UCSD-AML1 (cell line): Measurements from ENCODE around the gene TPD52L1.

Source experiments
- DNase-seq: peaks from one replicate; lab custom pipeline; 2025; ENCODE audit not compliant: unreplicated experiment; lab: John Stamatoyannopoulos, UW

The TPD52L1 gene

DNA sequence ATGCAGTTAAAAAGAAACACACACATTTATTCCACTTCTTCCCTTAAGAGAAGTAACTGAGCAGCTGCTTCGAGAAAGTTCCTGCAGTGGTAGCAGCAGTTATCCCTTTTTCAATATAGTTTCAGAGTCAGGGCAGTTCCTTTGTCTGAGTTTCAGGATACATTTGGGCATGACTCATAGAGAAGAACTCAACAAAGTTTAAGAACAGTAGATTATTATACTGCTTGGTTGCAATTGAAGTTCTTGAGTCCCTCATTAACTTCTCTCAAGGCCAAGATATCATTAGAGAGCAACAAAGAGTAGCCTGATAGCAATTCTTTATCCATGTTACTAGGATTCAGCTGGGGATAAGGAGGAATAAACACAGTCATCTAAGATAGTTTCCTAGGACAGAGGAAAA is 54.4 kb downstream of the TPD52L1 start:
- no peak for DNase-seq

DNA sequence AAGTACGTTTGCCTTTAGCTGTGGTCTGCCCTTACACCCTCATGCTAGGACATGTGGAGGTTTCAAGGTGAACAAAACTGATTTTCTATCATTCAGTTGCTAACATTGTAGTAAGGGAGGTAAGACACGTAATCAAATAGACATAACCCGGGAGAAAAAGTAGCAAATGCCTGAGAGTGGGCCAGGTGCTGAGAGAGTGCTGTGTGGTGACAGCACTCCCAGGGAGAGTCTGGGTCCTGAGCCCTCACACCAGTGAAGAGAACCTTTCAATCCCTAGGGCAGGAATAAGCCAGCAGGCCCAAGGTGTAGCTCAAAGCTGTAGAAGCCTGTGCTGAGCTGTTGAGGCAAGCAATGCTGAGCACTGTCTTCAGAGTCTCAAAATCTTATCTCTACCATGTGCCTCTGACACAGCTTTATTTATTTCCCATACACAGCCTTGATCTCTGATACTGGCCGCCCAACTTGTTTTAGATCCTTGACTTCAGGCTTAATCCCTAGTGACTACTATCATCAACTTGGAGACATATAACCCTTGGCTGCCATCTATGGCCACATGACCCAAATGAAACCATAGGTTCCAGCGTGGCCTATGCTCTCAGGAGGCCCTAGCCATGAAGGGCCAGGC is 55.2 kb downstream of the TPD52L1 start:
- no peak for DNase-seq

DNA sequence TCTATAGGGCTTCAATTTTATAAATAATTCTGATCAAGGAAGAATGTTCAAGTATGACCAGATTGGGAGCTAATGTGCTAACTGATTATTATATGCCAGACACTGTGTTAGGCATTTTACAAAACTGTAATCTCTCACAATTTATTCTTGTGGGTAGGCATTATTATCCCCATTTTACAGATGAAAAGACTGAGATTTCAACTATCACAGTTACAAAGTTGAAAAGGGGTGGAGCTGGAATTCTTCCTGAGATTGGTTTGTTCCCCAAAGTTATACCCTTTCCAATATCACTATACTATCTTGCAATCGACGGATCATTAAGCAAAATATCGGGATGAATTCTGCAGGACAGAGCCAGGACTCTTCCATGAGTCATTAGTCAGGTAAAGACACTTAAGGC is 57.1 kb downstream of the TPD52L1 start:
- DNase-seq: no peak

DNA sequence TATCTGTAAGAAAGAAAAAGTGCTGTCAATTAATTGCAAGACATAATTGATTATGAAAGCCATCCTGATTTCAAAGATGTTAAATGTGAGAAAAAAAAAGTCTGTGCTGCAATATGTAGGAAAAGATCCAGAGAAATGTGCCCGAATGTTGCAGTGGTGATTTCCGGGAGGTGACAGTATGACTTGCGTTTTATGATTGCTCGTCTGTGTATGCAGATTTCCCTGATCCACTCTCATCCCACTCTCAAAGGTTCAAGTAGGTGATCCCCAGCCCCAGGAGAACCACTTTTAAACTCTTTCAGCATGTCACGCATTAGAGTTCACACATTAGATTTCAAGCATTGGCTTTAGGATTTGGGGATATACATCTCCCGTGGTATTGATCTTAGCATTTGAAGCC is 57.8 kb downstream of the TPD52L1 start:
- DNase-seq: no peak

DNA sequence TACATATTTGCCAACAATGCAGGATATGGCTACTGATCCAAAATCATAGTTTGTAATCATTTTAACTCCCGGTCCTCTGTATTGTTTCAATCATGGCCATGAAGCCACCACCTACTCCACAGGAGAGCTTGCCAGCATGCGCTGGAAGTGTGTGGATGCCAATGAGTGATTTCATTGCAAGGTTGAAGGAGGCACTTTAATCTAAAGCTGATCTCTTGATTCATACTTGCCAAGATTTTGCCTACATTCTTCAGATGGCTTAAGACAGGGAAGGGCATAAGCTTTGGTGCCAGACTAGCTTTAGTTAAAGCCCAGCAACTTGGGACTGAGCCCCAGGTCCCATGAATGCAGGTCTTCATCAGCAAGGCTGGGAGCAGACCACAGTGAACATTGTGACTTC is 58.8 kb downstream of the TPD52L1 start:
- DNase-seq: no peak

DNA sequence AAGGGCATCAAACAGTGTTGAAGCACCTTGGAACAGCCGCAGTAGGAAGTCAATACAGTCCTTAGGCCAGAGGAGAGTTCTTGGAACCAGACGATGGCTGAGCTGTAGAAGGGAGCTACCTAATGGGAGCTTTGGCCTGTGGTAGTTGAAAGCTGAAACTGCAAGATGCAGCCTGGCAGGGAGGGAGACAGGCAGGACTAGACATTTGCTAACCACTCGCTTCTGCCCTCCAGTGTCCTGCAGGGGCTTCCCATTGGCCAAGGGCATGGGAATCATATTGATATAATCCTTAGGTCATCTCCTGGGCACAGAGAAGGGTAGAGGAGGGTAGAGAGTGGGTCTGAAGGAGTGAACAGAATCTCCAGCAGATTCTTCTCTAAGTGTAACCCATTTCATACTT is 60.4 kb downstream of the TPD52L1 start:
- no peak for DNase-seq

DNA sequence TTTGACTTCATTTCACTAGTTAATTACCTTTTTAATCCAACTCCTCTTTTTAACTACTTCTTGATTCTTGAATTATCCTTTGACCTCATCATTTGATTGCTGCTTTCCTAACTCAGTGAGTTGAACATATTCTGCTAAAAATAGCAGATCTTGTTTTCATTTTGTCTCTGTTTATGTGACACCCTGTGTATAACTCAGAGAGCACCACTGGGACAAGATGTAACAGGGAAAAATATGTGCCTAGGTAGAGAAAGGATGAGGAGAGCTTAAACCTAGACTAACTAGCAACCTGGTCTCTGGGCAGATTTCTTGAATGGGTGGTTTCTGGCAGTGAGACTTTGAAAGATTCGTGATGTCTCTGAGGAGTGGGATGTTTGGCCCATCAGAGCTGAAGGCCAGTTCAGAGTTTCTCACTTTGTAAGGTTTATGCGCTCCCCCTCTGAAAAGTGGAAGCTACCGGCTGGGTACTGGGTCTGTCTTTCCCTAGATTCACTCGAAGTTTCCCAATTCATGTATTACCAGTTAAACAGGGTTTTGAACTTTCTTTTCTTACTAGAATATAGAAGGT is 61.8 kb downstream of the TPD52L1 start:
- no peak for DNase-seq

DNA sequence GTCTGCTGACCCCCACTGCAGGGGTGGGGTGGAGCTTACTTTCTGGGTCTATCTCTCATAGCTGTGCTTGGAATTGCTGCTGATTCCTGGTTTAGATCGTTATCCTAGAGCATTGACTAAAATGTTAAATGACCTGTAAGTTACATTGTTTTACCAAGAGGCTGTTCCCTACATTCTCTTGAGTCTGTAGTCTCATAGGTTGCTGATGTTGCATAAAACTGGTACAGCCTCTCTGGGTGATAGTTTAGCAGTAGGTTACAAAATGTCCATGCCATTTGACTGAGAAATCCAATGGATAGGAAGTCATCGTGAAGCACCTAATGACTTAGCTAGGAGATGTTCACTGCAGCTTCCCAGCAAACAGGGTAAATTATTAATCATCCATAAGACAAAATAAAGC is 62.4 kb downstream of the TPD52L1 start:
- DNase-seq: no peak

DNA sequence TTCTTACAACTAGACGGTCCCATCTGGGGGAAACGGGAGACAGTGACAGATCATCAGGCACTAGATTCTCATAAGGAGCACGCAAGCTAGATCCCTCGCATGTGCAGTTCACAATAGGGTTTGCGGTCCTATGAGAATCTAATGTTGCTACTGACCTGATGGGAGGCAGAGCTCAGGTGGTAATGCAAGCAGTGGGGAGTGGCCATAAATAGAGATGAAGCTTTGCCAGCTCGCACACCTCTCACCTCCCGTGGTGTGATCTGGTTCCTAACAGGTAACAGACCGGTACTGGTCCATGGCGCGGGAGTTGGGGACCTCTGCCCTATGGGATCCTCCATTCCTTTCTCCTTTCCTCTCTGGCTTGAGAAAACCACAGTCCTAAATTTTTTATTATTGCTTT is 63.8 kb downstream of the TPD52L1 start:
- DNase-seq: no peak

DNA sequence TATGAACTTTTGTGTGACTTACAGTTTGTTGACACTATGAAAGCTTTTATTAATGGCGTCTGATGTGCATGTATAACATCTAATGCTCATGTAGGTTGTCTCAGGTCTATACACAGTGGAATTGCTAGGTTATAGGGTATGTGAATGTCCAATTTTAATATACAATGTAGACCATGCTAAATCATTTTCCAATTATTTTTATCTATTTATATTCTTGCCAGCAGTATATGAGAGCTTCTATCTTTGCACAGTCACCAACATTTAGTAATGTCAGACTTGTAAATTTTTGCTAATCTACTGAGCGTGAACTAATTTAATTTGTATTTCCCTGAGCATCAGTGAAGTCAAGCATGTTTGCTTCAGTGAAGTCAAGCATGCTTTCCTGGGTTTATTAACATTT is 64.4 kb downstream of the TPD52L1 start:
- DNase-seq: no peak

DNA sequence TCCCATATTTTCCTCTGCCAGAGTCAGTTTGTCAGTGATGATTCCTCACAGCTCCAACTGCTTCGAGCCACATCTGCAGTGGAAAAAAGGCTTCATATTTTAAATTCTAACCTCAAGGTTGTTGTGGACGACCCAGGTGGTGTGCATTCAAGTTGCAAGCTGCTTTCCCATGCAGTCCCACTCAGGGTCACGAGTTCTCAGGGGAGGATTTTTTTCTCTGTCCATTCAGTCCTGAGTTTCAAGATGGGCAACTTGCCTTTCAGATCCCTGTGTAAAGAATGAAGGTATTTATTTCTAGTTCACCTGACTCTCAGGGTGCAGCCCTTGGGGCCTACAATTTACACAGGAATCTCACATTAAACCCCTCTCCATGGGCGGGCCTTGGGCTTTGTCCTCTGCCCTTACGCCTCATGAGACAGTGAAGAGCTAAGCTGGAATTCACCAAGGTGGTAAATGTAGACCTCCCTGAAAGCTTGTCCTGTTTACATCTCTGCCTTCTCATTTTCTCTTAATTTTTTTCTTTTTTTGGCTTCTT is 65.9 kb downstream of the TPD52L1 start:
- DNase-seq: no peak

DNA sequence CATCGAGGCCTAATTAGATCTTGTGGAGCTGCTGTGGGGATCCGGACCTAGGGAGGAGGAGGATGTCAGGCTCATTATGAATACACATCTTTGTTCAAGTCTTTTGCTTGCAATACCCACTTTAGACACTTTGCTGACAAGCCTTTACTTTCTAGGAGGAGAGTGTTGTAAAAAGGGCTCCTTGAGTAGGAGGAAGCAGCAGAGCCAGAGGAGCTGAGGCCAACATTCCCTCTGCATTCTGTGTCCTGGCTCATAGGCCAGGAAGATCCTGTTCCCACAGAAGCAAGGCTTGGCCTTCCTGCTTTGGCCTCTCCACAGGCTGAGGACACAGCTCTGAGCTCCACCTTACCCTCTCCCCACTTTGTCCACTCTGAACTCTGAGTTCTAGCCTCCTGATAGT is 67.1 kb downstream of the TPD52L1 start:
- no peak for DNase-seq

DNA sequence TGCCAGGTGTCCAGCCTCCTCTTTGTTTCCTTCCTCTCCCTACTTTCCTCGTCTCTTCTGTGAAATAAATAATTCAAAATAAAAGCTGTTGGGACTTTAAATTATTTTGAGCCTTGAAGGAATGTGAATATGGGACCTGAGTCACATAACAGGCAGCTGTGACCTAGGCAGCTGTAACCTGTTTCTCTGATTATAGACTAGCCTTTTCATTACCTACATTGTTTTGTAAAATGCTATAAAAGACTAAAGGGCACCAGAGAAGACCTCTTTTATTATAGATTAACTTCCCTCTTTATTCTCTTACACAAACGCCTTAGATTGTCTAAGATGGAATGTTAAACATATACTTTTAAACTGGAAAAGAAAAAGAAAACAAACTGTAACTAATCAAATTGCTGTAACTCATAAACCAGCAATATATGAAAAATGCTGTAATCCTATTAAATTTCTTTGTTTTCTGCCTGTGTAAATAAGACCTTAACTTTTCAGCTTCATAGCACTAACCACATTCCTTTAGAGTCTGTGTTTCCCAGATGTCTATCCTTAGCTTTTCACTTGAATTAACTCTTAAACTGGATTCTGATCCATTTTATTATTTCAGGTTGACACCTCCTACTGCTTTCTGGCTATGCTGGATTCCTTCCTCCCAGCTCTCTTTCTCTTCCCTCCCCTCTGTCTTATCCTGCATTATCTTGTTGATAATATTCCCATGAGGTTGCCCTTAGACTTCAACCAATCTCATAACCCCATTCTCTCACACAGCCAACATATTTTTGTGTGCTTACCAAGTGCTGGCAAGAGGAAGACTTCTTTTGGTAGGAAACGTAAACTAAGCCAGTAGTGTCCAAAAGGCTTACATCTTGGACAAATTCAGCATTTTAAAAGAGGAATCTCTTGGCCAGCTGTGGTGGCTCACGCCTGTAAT is 69.2 kb downstream of the TPD52L1 start:
- no peak for DNase-seq

DNA sequence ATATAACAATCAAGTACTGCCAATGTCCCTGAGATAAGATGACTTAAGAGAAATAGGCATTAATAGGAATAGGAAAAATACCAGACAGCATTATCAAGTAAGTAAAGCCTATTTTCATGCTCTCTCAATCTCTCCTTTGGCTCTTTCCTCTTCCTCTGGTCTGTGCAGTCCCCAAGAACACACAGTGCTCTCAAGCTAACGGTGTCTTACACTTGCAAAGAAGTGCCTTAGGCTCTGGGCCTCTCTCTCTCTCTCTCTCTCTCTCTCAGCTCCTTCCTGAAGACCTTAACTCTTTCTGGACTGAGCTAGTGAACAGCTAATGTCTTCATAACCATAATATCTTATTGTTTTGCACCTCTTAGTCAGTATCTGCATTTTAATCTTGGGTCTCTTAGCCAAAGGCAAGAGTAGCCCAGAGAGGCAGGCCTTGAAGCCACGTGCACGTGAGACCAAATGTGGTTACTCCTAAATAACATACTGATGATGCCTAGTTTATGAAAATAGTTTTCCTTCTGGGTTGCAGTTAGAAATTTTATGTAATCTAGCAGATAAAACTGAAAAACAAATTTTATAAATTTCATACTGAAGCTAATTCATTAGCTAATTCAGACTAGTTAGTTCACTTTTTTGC is 70.8 kb downstream of the TPD52L1 start:
- DNase-seq: no peak

DNA sequence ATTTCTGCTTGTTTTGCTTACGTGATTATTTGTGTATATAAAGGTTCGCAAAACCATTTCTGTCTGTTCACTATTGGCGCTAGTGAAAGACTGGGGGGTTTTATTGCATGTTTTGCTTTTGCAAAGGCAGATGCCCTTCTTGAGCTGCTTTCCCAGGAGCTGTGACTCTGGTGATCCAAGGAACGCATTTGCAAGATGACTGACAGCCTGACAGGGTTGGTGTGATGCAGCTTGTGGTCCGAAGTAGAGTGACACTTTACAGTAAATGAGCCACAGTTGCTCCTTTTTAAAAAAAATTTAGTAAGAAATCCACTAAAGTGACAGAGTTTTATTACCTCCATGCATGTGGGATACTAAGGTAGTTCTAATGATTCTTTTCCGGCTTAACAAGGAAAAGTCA is 73.7 kb downstream of the TPD52L1 start:
- DNase-seq: no peak

DNA sequence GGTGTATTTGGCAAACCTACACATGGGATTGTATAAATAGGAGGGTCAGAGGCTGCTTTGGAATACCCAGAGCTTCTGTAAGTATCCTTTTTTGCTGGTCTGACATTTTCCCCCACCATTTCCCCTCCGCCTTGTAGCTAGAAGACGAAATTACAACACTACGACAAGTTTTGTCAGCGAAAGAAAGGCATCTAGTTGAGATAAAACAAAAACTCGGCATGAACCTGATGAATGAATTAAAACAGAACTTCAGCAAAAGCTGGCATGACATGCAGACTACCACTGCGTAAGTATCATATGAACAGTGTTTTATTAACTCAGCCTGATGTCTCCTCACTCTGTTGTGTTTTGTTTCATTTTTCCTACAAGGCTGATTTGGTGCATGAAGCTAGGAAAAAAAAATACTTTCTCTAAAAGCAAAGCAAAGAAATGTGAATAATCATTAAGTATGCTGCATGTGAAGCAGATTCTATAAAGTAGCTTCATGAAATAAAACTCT is 75.5 kb downstream of the TPD52L1 start:
- no peak for DNase-seq

DNA sequence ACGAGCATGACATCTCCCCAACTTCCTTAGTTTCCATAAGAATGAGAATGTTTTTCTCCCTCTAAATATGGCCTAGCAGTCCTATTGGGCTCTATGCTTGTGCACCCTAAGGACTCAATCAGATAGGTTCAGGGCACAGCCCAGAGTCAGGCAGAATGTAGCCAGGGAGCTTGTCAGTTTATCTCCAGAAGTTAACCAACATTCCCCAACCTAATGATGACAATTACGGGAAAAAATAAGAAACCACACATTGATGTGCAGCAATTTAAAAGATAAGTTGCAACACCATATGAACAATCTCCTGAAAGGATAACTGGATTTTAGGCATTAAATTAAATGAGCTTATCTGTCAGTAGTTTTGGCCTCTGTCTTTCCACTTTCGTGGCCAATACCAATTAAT is 77.1 kb downstream of the TPD52L1 start:
- no peak for DNase-seq

DNA sequence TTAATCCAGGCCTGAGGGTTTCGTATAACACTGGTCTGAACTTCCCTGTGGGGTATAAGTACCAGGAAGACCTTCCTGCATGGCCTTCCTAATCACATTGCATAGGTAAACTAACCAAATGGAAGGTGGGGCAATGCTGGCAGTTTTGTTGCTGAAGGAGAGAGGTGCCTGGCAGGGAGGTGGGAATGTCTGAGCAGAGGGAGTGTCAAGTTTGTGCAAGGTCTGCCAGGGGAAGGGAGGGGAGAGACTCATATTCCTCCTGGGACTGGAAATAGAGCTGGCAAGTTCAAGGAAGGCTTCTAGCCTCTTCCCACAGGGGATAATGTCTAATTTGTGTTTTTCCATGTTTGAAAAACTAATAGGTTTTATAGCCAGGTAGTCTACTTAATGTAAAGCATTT is 77.6 kb downstream of the TPD52L1 start:
- no peak for DNase-seq

DNA sequence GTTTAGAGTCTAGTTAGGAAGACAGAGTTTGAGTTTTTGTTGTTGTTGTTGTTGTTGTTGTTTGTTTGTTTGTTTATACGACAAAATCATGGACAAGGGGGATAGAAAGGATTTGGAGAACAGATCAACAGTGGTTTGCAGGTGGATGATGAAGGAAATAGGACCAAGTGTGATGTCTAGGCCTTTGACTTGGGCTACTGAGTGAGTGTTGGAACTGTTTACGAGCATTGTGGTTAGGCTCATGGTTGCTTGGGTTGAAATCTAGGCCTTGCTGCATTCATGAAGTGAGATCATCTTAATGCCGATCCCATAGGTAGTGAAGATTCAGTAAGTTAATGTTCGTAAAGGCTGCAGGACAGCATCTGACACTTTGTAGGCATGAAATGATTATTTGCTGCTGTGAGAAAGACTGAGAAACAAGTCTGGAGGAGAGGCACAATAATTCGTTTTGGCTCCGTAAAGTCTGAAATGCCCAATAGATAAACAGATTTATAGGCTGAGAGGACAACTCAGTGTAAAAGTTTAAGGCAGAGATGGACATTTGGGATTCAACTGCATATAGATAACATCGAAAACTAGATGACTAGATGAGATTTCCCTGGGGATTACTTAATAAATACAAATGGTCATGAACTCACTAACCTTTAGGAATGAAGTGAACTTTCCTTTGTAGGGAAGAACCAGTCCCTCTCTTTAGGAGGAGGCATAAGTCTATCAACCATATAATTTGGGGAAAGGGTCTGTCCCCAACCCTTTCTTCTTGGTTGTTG is 78.2 kb downstream of the TPD52L1 start:
- DNase-seq: no peak

DNA sequence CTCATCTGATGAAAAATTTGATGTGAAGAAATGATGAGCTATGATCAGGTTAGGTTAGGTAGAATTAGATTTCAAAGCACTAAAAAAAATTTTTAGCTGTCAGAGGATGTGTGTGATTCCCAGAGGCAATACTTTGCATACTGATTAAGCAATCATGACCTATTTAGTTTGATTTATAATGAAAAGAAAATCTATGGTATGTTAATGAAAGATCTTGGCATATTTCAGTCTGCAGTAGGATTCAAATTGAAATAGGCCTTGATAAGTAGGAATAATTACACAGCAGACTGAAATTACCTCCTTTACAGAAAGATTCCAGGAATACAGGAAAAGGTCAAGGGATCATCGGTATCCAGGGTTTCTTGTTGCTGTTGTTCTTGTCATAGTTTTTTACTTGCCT is 78.9 kb downstream of the TPD52L1 start:
- no peak for DNase-seq

DNA sequence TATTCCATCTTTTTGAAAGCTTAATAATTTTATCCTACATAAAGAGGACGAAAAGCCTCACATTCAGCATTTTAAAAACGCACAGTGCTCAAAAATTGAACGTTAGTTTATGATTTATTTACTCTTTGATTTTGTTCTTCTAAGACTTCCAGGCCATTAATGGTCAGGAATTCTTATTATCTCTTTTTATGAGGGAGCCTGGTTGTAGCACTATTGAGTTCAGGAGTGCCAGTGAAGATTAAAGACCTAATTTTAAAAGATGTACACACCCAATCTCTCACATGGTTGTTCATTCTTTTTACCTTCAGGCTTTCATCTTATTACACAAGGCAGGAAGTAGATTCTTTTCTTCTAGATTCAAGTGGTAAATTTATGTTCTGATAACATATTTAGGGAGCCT is 79.6 kb downstream of the TPD52L1 start:
- no peak for DNase-seq
